SK-N-SH treated with all-trans-retinoic acid at 6 μM for 48 hours (cell line): ENCODE measurements around the gene UBALD2.

ENCODE experiments used
- ATAC-seq: fragments of 200-7000 bp; cut with Tn5 transposase; 3 replicates; pipeline ENCODE4 v1.9.1; 2020; ENCODE audit warnings: mild to moderate bottlenecking, moderate library complexity
- CREB5 ChIP-seq: fragments of 250-450 bp; sonication (Bioruptor Pico); IDR thresholded peaks from 2 replicates; pipeline ENCODE4 v1.5.1; 2020; ENCODE audit warnings: low read depth, mild to moderate bottlenecking, moderate library complexity
- CSRNP3 ChIP-seq: fragments of 250-450 bp; sonication (Bioruptor Pico); IDR thresholded peaks from 2 replicates; pipeline ENCODE4 v1.5.1; 2021; ENCODE audit warnings: mild to moderate bottlenecking, moderate library complexity
- GLIS3 ChIP-seq: fragments of 250-450 bp; sonication (Bioruptor Pico); IDR thresholded peaks from 2 replicates; pipeline ENCODE4 v1.5.0; 2020; ENCODE audit warnings: mild to moderate bottlenecking, moderate library complexity
- ISL1 ChIP-seq: fragments of 250-450 bp; sonication (Bioruptor Pico); IDR thresholded peaks from 2 replicates; pipeline ENCODE4 v2.1.2; 2022; ENCODE audit warnings: mild to moderate bottlenecking, moderate library complexity
- PATZ1 ChIP-seq: fragments of 250-450 bp; sonication (Bioruptor Pico); IDR thresholded peaks from 2 replicates; pipeline ENCODE4 v1.8.0; 2020; ENCODE audit warnings: mild to moderate bottlenecking, moderate library complexity, borderline replicate concordance
- POU6F1 ChIP-seq: fragments of 250-450 bp; sonication (Bioruptor Pico); IDR thresholded peaks from 2 replicates; pipeline ENCODE4 v1.8.0; 2021; ENCODE audit warnings: low read depth, mild to moderate bottlenecking, moderate library complexity, borderline replicate concordance
- RARB ChIP-seq: fragments of 250-450 bp; sonication (Bioruptor Pico); IDR thresholded peaks from 2 replicates; pipeline ENCODE4 v1.8.0; 2021; ENCODE audit warnings: mild to moderate bottlenecking, moderate library complexity
- TCF4 ChIP-seq: fragments of 250-450 bp; sonication (Bioruptor Pico); IDR thresholded peaks from 2 replicates; pipeline ENCODE4 v1.8.0; 2021; ENCODE audit warnings: mild to moderate bottlenecking, moderate library complexity, borderline replicate concordance
- TSHZ2 ChIP-seq: fragments of 250-450 bp; sonication (Bioruptor Pico); IDR thresholded peaks from 2 replicates; pipeline ENCODE4 v1.5.0; 2020; ENCODE audit warnings: mild to moderate bottlenecking, moderate library complexity
- ZFP30 ChIP-seq: fragments of 450-650 bp; formaldehyde crosslinking; IDR thresholded peaks from 2 replicates; pipeline ENCODE4 v1.5.0; 2022; ENCODE audit warnings: mild to moderate bottlenecking, moderate library complexity
- ZNF70 ChIP-seq: fragments of 450-650 bp; formaldehyde crosslinking; IDR thresholded peaks from 2 replicates; pipeline ENCODE4 v1.5.0; 2020; ENCODE audit warnings: mild to moderate bottlenecking, moderate library complexity

The UBALD2 gene

GRCh38 chr17:76273445-76274111 is 8.4 kb downstream of the UBALD2 start (continued):
- no peak for TF ChIP-seq GLIS3 (CRISPR knock-in tag)

GRCh38 chr17:76274112-76274956 is 9.2 kb downstream of the UBALD2 start:
- TF ChIP-seq ZNF70 (CRISPR knock-in tag) (no peak), CREB5 (CRISPR knock-in tag) (no peak), PATZ1 (no peak), ISL1 (CRISPR knock-in tag) (no peak), POU6F1 (CRISPR knock-in tag) (no peak), RARB (CRISPR knock-in tag) (no peak), CSRNP3 (no peak), TSHZ2 (CRISPR knock-in tag) (no peak)
- no peak for ATAC-seq

- no peak for ATAC-seq
- TF ChIP-seq TSHZ2 (CRISPR knock-in tag) (no peak), ZFP30 (CRISPR knock-in tag) (no peak), CREB5 (CRISPR knock-in tag) (no peak), TCF4 (no peak)
Measured at GRCh38 chr17:76275382-76276068, 10.4 kb downstream of the UBALD2 start.
